ENCODE data around the gene TRPC4AP.

DNA sequence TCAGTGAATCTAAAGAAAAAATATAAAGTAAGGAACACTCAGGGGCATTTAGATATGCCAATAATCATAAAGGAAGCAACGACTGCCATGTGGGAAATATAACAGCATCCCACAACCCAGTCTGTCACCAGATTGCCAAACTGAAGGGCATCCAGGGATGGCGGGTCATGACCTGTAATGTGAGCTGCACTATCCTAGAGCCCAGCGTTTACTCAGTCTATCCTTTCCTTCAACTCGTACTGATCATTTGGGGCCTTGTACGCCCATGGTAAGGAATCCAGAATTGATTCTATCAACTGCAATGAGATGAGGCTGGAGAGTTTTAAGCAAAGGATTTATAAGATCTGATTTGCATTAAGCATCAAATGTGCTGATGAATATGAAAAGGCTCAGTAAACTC, 5.3 kb downstream of the TRPC4AP start:
- TF ChIP-seq, protein P1, sequence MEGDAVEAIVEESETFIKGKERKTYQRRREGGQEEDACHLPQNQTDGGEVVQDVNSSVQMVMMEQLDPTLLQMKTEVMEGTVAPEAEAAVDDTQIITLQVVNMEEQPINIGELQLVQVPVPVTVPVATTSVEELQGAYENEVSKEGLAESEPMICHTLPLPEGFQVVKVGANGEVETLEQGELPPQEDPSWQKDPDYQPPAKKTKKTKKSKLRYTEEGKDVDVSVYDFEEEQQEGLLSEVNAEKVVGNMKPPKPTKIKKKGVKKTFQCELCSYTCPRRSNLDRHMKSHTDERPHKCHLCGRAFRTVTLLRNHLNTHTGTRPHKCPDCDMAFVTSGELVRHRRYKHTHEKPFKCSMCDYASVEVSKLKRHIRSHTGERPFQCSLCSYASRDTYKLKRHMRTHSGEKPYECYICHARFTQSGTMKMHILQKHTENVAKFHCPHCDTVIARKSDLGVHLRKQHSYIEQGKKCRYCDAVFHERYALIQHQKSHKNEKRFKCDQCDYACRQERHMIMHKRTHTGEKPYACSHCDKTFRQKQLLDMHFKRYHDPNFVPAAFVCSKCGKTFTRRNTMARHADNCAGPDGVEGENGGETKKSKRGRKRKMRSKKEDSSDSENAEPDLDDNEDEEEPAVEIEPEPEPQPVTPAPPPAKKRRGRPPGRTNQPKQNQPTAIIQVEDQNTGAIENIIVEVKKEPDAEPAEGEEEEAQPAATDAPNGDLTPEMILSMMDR (IDR thresholded peaks at IDR 0.05; ENCODE audit: insufficient read depth, low read length, poor library complexity, severe bottlenecking), result no peak
- no peak for TF ChIP-seq EZH2phosphoT487 (conservative IDR thresholded peaks at IDR 0.05; ENCODE audit: low read length)

Measured in SU-DHL-6 (cell line).